HepG2 (cell line): ENCODE results near the gene TEF. TPM values are rescaled to one million over a fixed set of nuclear protein-coding genes. Genes with fewer than 3 reads are reported as not detected.
A peak's percentile ranks its signal among the peaks of the same experiment; 100 is the strongest.

Source experiments
- ATAC-seq: fragments of 200-7000 bp; cut with Tn5 transposase; 3 replicates; pipeline ENCODE4 v1.9.1; 2020; ENCODE audit warnings: mild to moderate bottlenecking, moderate library complexity
- BruUV-seq: library from RNA; stranded (reverse); fragments of 400-500 nt; replicated peaks from 2 replicates; lab custom pipeline; 2021; lab: Mats Ljungman, UMichigan
- CTCF ChIA-PET: fragments of 300-600 bp; formaldehyde crosslinking; extraction: SDS; loops from one replicate; lab custom pipeline; 2021; ENCODE audit warnings: low total read pairs, inconsistent platforms, low intra/inter-chr PET ratio; lab: Yijun Ruan, JAX
- POLR2A ChIA-PET: fragments of 350-600 bp; sonication (Branson Sonifier 250); formaldehyde crosslinking; loops from one replicate; lab custom pipeline; 2020; ENCODE audit warnings: antibody characterized with exemption, inconsistent platforms; lab: Yijun Ruan, JAX
- DNase-seq: peaks from one replicate; pipeline ENCODE4 v3.0.0-alpha.2; 2015; ENCODE audit warnings: low spot score
- FAIRE-seq: peaks from 3 replicates; lab custom pipeline; 2011; peaks lifted over from hg19 to GRCh38; lab: Jason Lieb, UNC
- H2AFZ ChIP-seq: one replicate; pipeline ENCODE4 v1.6.1; 2011; ENCODE audit warnings: low read length, inconsistent platforms
- H3K27ac ChIP-seq: fragments of 300-600 bp; 3 replicates; pipeline ENCODE4 v1.8.0; 2011; ENCODE audit warnings: mixed run types, mild to moderate bottlenecking, mixed read lengths, low read length, inconsistent platforms; ENCODE audit not compliant: insufficient read depth; ENCODE audit errors: extremely low read length
- H3K27me3 ChIP-seq, 2 experiments: fragments of 200-600 bp in 1 of 2; 2 replicates in 1 of 2; 3 replicates in 1 of 2; pipeline versions ENCODE4 v1.6.0 to v1.8.0; 2011; ENCODE audit warnings: low read length in 2 of 2, mild to moderate bottlenecking in 2 of 2, moderate library complexity in 2 of 2, inconsistent platforms in 1 of 2; ENCODE audit not compliant: insufficient read depth in 2 of 2, control insufficient read depth in 1 of 2
- H3K36me3 ChIP-seq, 2 experiments: fragments of 200-600 bp in 1 of 2; replicated peaks in 1 of 2; 2 replicates in 1 of 2; 3 replicates in 1 of 2; pipeline versions ENCODE4 v1.5.1 to v1.8.0; 2011; ENCODE audit warnings: low read length in 2 of 2, inconsistent platforms in 1 of 2; ENCODE audit not compliant: insufficient read depth in 2 of 2, control insufficient read depth in 1 of 2
- H3K4me1 ChIP-seq: 2 replicates; pipeline ENCODE4 v1.5.1; 2012; ENCODE audit warnings: low read length, inconsistent platforms; ENCODE audit not compliant: insufficient read depth
- H3K4me2 ChIP-seq: 2 replicates; pipeline ENCODE4 v1.6.0; 2011; ENCODE audit warnings: low read depth, low read length, inconsistent platforms
- H3K4me3 ChIP-seq, 3 experiments: fragments of 200-600 bp in 1 of 3; sonication (generic), shearing (Covaris generic) in 1 of 3; replicated peaks in 1 of 3; 2 replicates each; pipeline ENCODE4 v1.5.1; 2011 to 2016; ENCODE audit warnings: low read length in 3 of 3, inconsistent platforms in 2 of 3, low read depth in 2 of 3, mild to moderate bottlenecking in 2 of 3, control low read depth in 1 of 3, mixed read lengths in 1 of 3; ENCODE audit not compliant: insufficient read depth in 1 of 3
- H3K79me2 ChIP-seq: one replicate; pipeline ENCODE4 v1.6.1; 2011; ENCODE audit warnings: low read length, inconsistent platforms; ENCODE audit not compliant: insufficient read depth
- H3K9ac ChIP-seq: 2 replicates; pipeline ENCODE4 v1.6.0; 2011; ENCODE audit warnings: mild to moderate bottlenecking, low read depth, low read length, inconsistent platforms; ENCODE audit not compliant: insufficient read depth
- H3K9me3 ChIP-seq: 2 replicates; pipeline ENCODE4 v1.5.1; 2012; ENCODE audit warnings: mild to moderate bottlenecking, low read length
- H4K20me1 ChIP-seq: 2 replicates; pipeline ENCODE4 v1.6.0; 2011; ENCODE audit warnings: inconsistent platforms, mild to moderate bottlenecking, low read length, moderate library complexity; ENCODE audit not compliant: insufficient read depth
- GMEB1 ChIP-seq: sonication (generic); formaldehyde crosslinking; IDR thresholded peaks from 2 replicates; pipeline ENCODE4 v1.5.1; 2020; ENCODE audit warnings: missing genetic modification reagents, mild to moderate bottlenecking, borderline replicate concordance
- HNF1A ChIP-seq, 2 experiments: sonication (generic) in 1 of 2; formaldehyde crosslinking in 1 of 2; IDR thresholded peaks; 2 replicates each; pipeline versions ENCODE4 v1.4.0 to v1.6.1; 2016 to 2020; ENCODE audit warnings: borderline replicate concordance in 1 of 2, low read depth in 1 of 2, mild to moderate bottlenecking in 1 of 2, missing genetic modification reagents in 1 of 2
- HOXD1 ChIP-seq: sonication (generic); formaldehyde crosslinking; IDR thresholded peaks from 2 replicates; pipeline ENCODE4 v1.5.0; 2020; ENCODE audit warnings: missing genetic modification reagents
- MIER2 ChIP-seq: IDR thresholded peaks from 2 replicates; pipeline ENCODE4 v1.6.1; 2016; ENCODE audit warnings: missing biosample characterization, missing genetic modification reagents
- RXRA ChIP-seq: sonication (generic); formaldehyde crosslinking; IDR thresholded peaks from 2 replicates; pipeline ENCODE4 v1.5.1; 2020; ENCODE audit warnings: missing genetic modification reagents
- ZNF446 ChIP-seq: sonication (generic); formaldehyde crosslinking; IDR thresholded peaks from 2 replicates; pipeline ENCODE4 v1.5.0; 2020; ENCODE audit warnings: mild to moderate bottlenecking, missing genetic modification reagents
- WGBS: methylation state at CpG from one replicate; pipeline ENCODE4 v1.1.6; 2017; ENCODE audit warnings: low lambda C conversion rate; 5-methylcytosine and 5-hydroxymethylcytosine counted together
- in situ Hi-C: cut with HindIII; loops from 2 replicates; pipeline ENCODE4 v1.10.0; 2017; ENCODE audit warnings: low pct_unique_long_range_greater_than_20kb; ENCODE audit not compliant: extremely low pct_ligation_motif_present
- intact Hi-C: fragments of 100-400 bp; cut with micrococcal nuclease; formaldehyde crosslinking; loops from one replicate; pipeline ENCODE4 v1.10.0; 2022; ENCODE audit not compliant: unreplicated experiment
- polyA plus RNA-seq, 8 experiments: library from polyadenylated mRNA; depleted of rRNA in 3 of 8; stranded (reverse) in 7 of 8; unstranded in 1 of 8; fragments of >200 nt; fragmentation: Illumina TruSeq in 4 of 8; extraction: Trizol in 4 of 8; gene quantifications; 2 replicates each; pipeline versions ENCODE4 v1.2.1 to v1.2.3, GENCODE V29; 2011 to 2016; ENCODE audit warnings: low read depth in 4 of 8, missing spikeins in 1 of 8, mixed read lengths in 1 of 8; ENCODE audit not compliant: insufficient read depth in 1 of 8
- total RNA-seq, 5 experiments: library from RNA; depleted of rRNA; stranded (reverse); fragments of >200 nt; fragmentation: Illumina TruSeq; extraction: Trizol; gene quantifications; 2 replicates each; pipeline ENCODE4 v1.2.3, GENCODE V29; 2016; ENCODE audit warnings: low read depth in 1 of 5

Gene TEF
- total and polyA plus RNA-seq, 2 of the 13 experiments (the other 11 are each of a cell fraction or from before 2014, with no cell fraction given), result 7.6 to 11.2 TPM

DNA sequence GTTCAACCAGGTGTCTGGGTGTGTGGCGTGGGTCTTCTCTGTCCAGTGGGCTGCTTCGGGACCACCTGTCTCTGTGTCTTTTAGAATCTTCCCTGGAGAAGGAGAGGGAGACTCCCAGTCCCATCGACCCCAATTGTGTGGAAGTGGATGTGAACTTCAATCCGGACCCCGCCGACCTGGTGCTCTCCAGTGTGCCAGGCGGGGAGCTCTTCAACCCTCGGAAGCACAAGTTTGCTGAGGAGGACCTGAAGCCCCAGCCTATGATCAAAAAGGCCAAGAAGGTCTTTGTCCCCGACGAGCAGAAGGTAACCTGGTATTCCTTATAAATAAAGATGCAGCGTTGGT, 12.2 kb downstream of the TEF start (continued):
- TF ChIP-seq GMEB1 (CRISPR knock-in tag), result no peak
- TF ChIP-seq, all 625 proteins: peak for 0

GRCh38 chr22:41395531-41396240, 13.9 kb downstream of the TEF start:
- DNase-seq (no peak), ATAC-seq (no peak), FAIRE-seq (no peak)
- H3K79me2 ChIP-seq, result no peaks in the 10 kb centered on the region
- H3K27ac ChIP-seq, result peak overlapping the region; percentile 92
- intact Hi-C loops, result no loop called here
- WGBS, result 97% methylated on average over 22 of the region's 37 CpGs
- no peaks in the 10 kb centered on the region for H3K9me3 ChIP-seq
- no peaks in the 10 kb centered on the region for H4K20me1 ChIP-seq
- POLR2A ChIA-PET, result interaction anchor here (1.1 to 4.8 kb wide), 3 partner anchors 13 to 50 kb away, joined by 3 to 60 read pairs (median 10); partner anchors contain the start of genes TEF and TOB2
- no peak overlapping the region for H3K9ac ChIP-seq
- no peak overlapping the region for H3K4me2 ChIP-seq
- H2AFZ ChIP-seq, result no peak overlapping the region
- no peaks in the 10 kb centered on the region for H3K27me3 ChIP-seq
- peaks cover 2 to 17% of the 10 kb centered on the region in 2 experiments; a peak in 3 of 5 replicates for H3K36me3 ChIP-seq
- H3K4me3 ChIP-seq, result no peak overlapping the region
- CTCF ChIA-PET, result no interaction called here
- in situ Hi-C loops, result no loop called here
- peaks cover 53% of the 10 kb centered on the region for H3K4me1 ChIP-seq
- TF ChIP-seq RXRA (CRISPR knock-in tag) (no peak), HOXD1 (no peak), ZNF446 (CRISPR knock-in tag) (no peak), MIER2 (no peak), HNF1A (IDR thresholded peaks at IDR 0.05; ENCODE audit: low read depth) (no peak), HNF1A (CRISPR knock-in tag; IDR thresholded peaks at IDR 0.05; ENCODE audit: borderline replicate concordance) (no peak)
- BruUV-seq, result no TSS peak
